ENCODE data around the gene RRP12. TPM values are rescaled to one million over a fixed set of nuclear protein-coding genes. Genes with fewer than 3 reads are reported as not detected.
"Not testable (repeated sequence)": the region's sequence is repeated elsewhere in the genome, so short reads cannot be mapped to it uniquely, and the experiment has no call there.

RRP12 gene
- total RNA-seq, 4 donors from 2014 or later = 14.9 to 33.4 (median 23.9) TPM

GRCh38 chr10:97428572-97428981 is 27.4 kb upstream of the RRP12 start:
- no peak for DNase-seq
- H3K9me3 ChIP-seq = no peaks in the 10 kb centered on the region
- peak overlapping the region; percentile 65 to 98 (median 94) for H3K27ac ChIP-seq
- no peak for TF ChIP-seq CTCF (IDR thresholded peaks at IDR 0.05)
- no peak for TF ChIP-seq POLR2A (IDR thresholded peaks at IDR 0.05)
- H3K36me3 ChIP-seq = peaks cover 4 to 41% (median 16%) of the 10 kb centered on the region in 3 donors
- peak overlapping the region; percentile 61 to 95 (median 90) for H3K4me3 ChIP-seq
- intact Hi-C loops (cut with DNase I) = no loop called here
- H3K27me3 ChIP-seq = no peaks in the 10 kb centered on the region
- peaks cover 23 to 52% (median 23%) of the 10 kb centered on the region in 3 donors for H3K4me1 ChIP-seq
- 19 to 27% methylated on average over 4 of the region's 4 CpGs for WGBS, 2 donors

DNA sequence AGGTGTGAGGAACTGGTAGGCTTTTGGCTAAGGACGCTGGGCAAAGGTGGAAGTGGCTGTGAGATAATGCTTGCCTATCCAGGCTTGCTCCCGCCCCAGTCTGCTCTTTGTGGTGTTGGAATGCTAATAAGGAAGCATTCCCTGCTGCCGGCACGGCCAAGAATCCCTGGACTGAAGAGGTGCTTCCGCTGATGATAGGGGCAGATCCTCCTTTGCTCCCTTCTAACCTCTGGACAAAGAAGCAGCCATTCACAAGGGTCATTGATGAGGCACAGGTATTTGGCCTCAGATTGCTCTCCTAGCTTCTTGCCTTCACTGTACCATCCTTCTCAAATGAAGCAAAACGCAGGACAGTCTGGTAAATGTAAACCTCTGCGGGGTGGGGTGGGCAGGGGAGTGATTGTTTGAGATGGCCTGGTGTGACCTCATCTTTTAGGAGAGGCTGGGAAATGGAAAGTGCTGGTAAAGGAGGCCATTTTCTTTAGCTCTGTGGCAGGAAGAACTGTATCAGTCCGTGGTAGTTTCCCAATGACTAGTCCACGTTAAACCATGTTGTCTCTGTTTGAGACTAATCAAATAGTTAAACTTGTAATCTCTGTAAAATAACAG is 26.5 kb upstream of the RRP12 start:
- H3K27me3 ChIP-seq = no peaks in the 10 kb centered on the region
- intact Hi-C loops (cut with DNase I) = no loop called here
- H3K4me3 ChIP-seq = peak overlapping the region; percentile 61 to 95 (median 90)
- WGBS, 2 donors = 7 to 9% methylated on average over 7 of the region's 9 CpGs
- H3K4me1 ChIP-seq = peaks cover 23 to 61% (median 27%) of the 10 kb centered on the region in 3 donors
- no peak for DNase-seq
- H3K9me3 ChIP-seq = no peaks in the 10 kb centered on the region
- TF ChIP-seq CTCF (IDR thresholded peaks at IDR 0.05) (no peak), POLR2A (IDR thresholded peaks at IDR 0.05) (no peak)
- peak overlapping the region; percentile 91 to 98 (median 95) for H3K27ac ChIP-seq
- H3K36me3 ChIP-seq = peaks cover 0 to 36% (median 16%) of the 10 kb centered on the region in 3 donors

GRCh38 chr10:97426776-97427570 is 25.8 kb upstream of the RRP12 start:
- Histone ChIP-seq H3K9me3 (no peaks in the 10 kb centered on the region), H3K27me3 (no peaks in the 10 kb centered on the region), H3K4me1 (peaks cover 23 to 65% (median 27%) of the 10 kb centered on the region in 3 donors), H3K27ac (peak overlapping the region; percentile 91 to 98 (median 95)), H3K36me3 (peaks cover 0 to 30% (median 14%) of the 10 kb centered on the region in 3 donors), H3K4me3 (peak overlapping the region; percentile 61 to 95 (median 90))
- no peak for TF ChIP-seq CTCF (IDR thresholded peaks at IDR 0.05)
- no peak for TF ChIP-seq POLR2A (IDR thresholded peaks at IDR 0.05)
- whole genome bisulfite sequencing, 2 donors = 7 to 16% methylated on average over 20 to 32 of the region's 34 CpGs
- DNase-seq = no peak
- intact Hi-C loops (cut with DNase I) = no loop called here

DNA sequence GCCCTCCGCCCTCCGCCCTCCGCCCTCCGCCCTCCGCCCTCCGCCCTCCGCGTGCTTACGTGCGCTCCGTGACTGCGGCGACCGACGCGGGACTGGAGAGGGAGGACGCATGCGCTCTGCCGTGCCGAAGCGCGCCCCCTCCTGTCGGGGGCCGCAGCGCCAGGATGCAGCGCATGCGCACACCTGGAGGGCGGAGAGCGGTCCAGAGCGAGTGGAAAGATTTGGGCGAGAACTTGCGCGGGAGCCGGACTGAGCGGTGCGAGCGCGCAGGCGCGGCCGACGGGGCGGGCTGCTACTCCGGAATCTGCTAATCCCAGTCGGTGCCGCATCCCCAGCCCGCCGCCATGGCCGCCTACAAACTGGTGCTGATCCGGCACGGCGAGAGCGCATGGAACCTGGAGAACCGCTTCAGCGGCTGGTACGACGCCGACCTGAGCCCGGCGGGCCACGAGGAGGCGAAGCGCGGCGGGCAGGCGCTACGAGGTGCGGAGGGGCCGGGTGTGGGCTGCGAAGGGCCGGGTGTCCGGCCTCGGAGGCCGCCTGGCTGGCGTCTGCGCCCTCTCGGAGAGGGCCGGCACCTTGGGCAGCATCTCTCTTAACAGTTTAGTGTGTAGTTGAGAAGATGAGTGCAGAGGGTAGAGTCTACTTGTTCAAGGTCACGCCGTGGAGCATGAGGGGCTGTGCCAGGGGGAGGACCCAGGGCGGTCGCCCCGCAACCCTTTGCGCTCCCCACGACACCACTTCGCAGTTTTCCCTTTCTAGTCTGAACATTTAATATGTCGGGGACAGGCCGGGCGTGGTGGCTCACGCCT is 25.0 kb upstream of the RRP12 start, which contains the start of gene PGAM1:
PGAM1 (plus strand) TSS at position 228 of the 812 bp plus-strand sequence; CDS start at position 345, 117 bp downstream.
- 0% methylated on average over 8 to 23 of the region's 90 CpGs for WGBS, 2 donors
- Histone ChIP-seq H3K4me1 (peaks cover 23 to 65% (median 27%) of the 10 kb centered on the region in 3 donors), H3K4me3 (peak within 1 kb of the TSS; percentile 61 to 95 (median 90)), H3K9me3 (no peaks in the 10 kb centered on the region), H3K36me3 (peaks cover 0 to 22% (median 8%) of the 10 kb centered on the region in 3 donors), H3K27ac (peak within 1 kb of the TSS; percentile 91 to 98 (median 95)), H3K27me3 (no peaks in the 10 kb centered on the region)
- DNase-seq = peak; percentile 75
- intact Hi-C loops (cut with DNase I) = no loop called here
- TF ChIP-seq CTCF (IDR thresholded peaks at IDR 0.05) (peak; percentile 50 to 95 (median 62)), POLR2A (IDR thresholded peaks at IDR 0.05) (peak in 3 of 4 donors; percentile 56 to 92 (median 77))

- 64 to 84% methylated on average over 5 to 8 of the region's 8 CpGs for WGBS, 2 donors
- H3K9me3 ChIP-seq; H3K36me3 ChIP-seq; H3K4me3 ChIP-seq; DNase-seq; intact Hi-C loops (cut with DNase I); H3K27me3 ChIP-seq: not testable (repeated sequence)
- peaks cover 21 to 60% (median 23%) of the 10 kb centered on the region in 3 donors for H3K4me1 ChIP-seq
- H3K27ac ChIP-seq = peak overlapping the region; percentile 64 to 96 (median 72)
Observed at GRCh38 chr10:97423757-97424098, 22.6 kb upstream of the RRP12 start.

Data from esophagus squamous epithelium (tissue), 5 donors.